Stimulated activated CD4-positive, alpha-beta T cell treated with anti-CD3 and anti-CD28 coated beads, Interleukin-12 subunit alpha, Interleukin-12 subunit beta, amount 100 ng/mL, for 24 hours (primary cell): ENCODE results near the gene NDUFB1.

ENCODE experiments used
- DNase-seq, 2 experiments: peaks; one replicate each; pipeline ENCODE4 v3.0.0-alpha.2; 2020; ENCODE audit warnings: low read depth in 2 of 2

Gene NDUFB1

GRCh38 chr14:92121670-92122350 is at the start of gene NDUFB1, which contains the start of gene CPSF2:
TSS of gene NDUFB1 (minus strand) at chr14:92121706. CDS start at chr14:92117637, 4,069 bp downstream.
TSS of gene CPSF2 (plus strand) at chr14:92121969. CDS start at chr14:92130985, 9,016 bp downstream.
- peak; percentile 76 to 80 for DNase-seq

GRCh38 chr14:92164958-92165357 is 43.5 kb upstream of the NDUFB1 start:
- no peak for DNase-seq

GRCh38 chr14:92161521-92161920 is 40.0 kb upstream of the NDUFB1 start:
- no peak for DNase-seq

GRCh38 chr14:92160619-92161018 is 39.1 kb upstream of the NDUFB1 start:
- no peak for DNase-seq

- DNase-seq: no peak
Measured at GRCh38 chr14:92154283-92154942, 32.9 kb upstream of the NDUFB1 start.

- DNase-seq: no peak
Measured at GRCh38 chr14:92153581-92153980, 32.1 kb upstream of the NDUFB1 start.

GRCh38 chr14:92144708-92145107 is 23.2 kb upstream of the NDUFB1 start:
- DNase-seq: no peak

GRCh38 chr14:92143962-92144361 is 22.5 kb upstream of the NDUFB1 start:
- DNase-seq: no peak

GRCh38 chr14:92143309-92143708 is 21.8 kb upstream of the NDUFB1 start:
- DNase-seq: no peak

- DNase-seq: no peak
Measured at GRCh38 chr14:92135269-92135668, 13.8 kb upstream of the NDUFB1 start.

- no peak for DNase-seq
Measured at GRCh38 chr14:92134456-92134855, 12.9 kb upstream of the NDUFB1 start.

GRCh38 chr14:92122761-92123160 is 1.3 kb upstream of the NDUFB1 start:
- no peak for DNase-seq

GRCh38 chr14:92122351-92122677 is 808 bp upstream of the NDUFB1 start:
- no peak for DNase-seq

GRCh38 chr14:92121207-92121669 is 268 bp downstream of the NDUFB1 start:
- DNase-seq: no peak

- no peak for DNase-seq
Measured at GRCh38 chr14:92109490-92109889, 12.0 kb downstream of the NDUFB1 start.

- DNase-seq: no peak
Measured at GRCh38 chr14:92108345-92109254, 12.9 kb downstream of the NDUFB1 start.

- peak; percentile 90 to 91 for DNase-seq
Measured at GRCh38 chr14:92106143-92106926, 15.2 kb downstream of the NDUFB1 start, which contains the start of gene ATXN3. TSS of gene ATXN3 (minus strand) at chr14:92106582. CDS start at chr14:92106552, 30 bp downstream.

GRCh38 chr14:92105893-92106142 is 15.7 kb downstream of the NDUFB1 start:
- DNase-seq: no peak

GRCh38 chr14:92105073-92105892 is 16.2 kb downstream of the NDUFB1 start:
- no peak for DNase-seq

- no peak for DNase-seq
Measured at GRCh38 chr14:92103363-92103989, 18.0 kb downstream of the NDUFB1 start.
